ENCODE data around the gene HERPUD1.

- no peak for TF ChIP-seq CTCF (IDR thresholded peaks at IDR 0.05)
- TF ChIP-seq ELK1 (IDR thresholded peaks at IDR 0.05; ENCODE audit: low read depth, low read length): no peak
- no peak for TF ChIP-seq POLR2AphosphoS2 (conservative IDR thresholded peaks at IDR 0.05; ENCODE audit: low read length)
- TF ChIP-seq RFX5 (IDR thresholded peaks at IDR 0.05): no peak
- no peak for TF ChIP-seq NFE2L2 (conservative IDR thresholded peaks at IDR 0.05; ENCODE audit: low read length)
- TF ChIP-seq MAX (IDR thresholded peaks at IDR 0.05): no peak
- no peak for TF ChIP-seq CHD2 (IDR thresholded peaks at IDR 0.05; ENCODE audit: low read length, partially characterized antibody)
- no peak for TF ChIP-seq POLR2A (IDR thresholded peaks at IDR 0.05; ENCODE audit: low read length)
- no peak for TF ChIP-seq HES2 (IDR thresholded peaks at IDR 0.05)
- no peak for TF ChIP-seq CBX2 (IDR thresholded peaks at IDR 0.05; ENCODE audit: borderline replicate concordance, low read depth)
Measured at GRCh38 chr16:56980792-56981724, 49.1 kb downstream of the HERPUD1 start.
